Measurements from ENCODE around the gene TSGA10IP.
"Not testable (repeated sequence)": the region's sequence is repeated elsewhere in the genome, so short reads cannot be mapped to it uniquely, and the experiment has no call there.

TSGA10IP gene

GRCh38 chr11:65934014-65934413 lies 11.3 kb upstream of the TSGA10IP start:
- no peak overlapping the region for H3K4me3 ChIP-seq (ENCODE audit: low read depth in 1 of 2, low read length in 2 of 2)
- no peaks in the 10 kb centered on the region for H3K4me1 ChIP-seq (ENCODE audit: insufficient read depth, low read length)
- H3K36me3 ChIP-seq (ENCODE audit: insufficient read depth, low read length), result no peaks in the 10 kb centered on the region
- H3K27me3 ChIP-seq (ENCODE audit: control insufficient read depth in 1 of 2, insufficient read depth in 2 of 2, low read length in 2 of 2), result no peaks in the 10 kb centered on the region
- H3K27ac ChIP-seq (ENCODE audit: low read depth, low read length), result no peak overlapping the region
- H3K9ac ChIP-seq (ENCODE audit: low read length), result no peak overlapping the region
- no peaks in the 10 kb centered on the region for H3K9me3 ChIP-seq (ENCODE audit: low read length)

- H3K27ac ChIP-seq (ENCODE audit: low read depth, low read length), result no peak overlapping the region
- H3K4me1 ChIP-seq (ENCODE audit: insufficient read depth, low read length), result no peaks in the 10 kb centered on the region
- no peak overlapping the region for H3K9ac ChIP-seq (ENCODE audit: low read length)
- no peaks in the 10 kb centered on the region for H3K27me3 ChIP-seq (ENCODE audit: control insufficient read depth in 1 of 2, insufficient read depth in 2 of 2, low read length in 2 of 2)
- no peaks in the 10 kb centered on the region for H3K36me3 ChIP-seq (ENCODE audit: insufficient read depth, low read length)
- no peaks in the 10 kb centered on the region for H3K9me3 ChIP-seq (ENCODE audit: low read length)
- no peak overlapping the region for H3K4me3 ChIP-seq (ENCODE audit: low read depth in 1 of 2, low read length in 2 of 2)
These were observed 7.5 kb upstream of the TSGA10IP start for GRCh38 chr11:65937766-65938165.

GRCh38 chr11:65941720-65942310 lies 3.5 kb upstream of the TSGA10IP start:
- Histone ChIP-seq H3K27me3 (ENCODE audit: control insufficient read depth in 1 of 2, insufficient read depth in 2 of 2, low read length in 2 of 2) (peaks cover 0 to 1% of the 10 kb centered on the region in 2 donors), H3K4me1 (ENCODE audit: insufficient read depth, low read length) (no peaks in the 10 kb centered on the region), H3K36me3 (ENCODE audit: insufficient read depth, low read length) (no peaks in the 10 kb centered on the region), H3K9ac (ENCODE audit: low read length) (no peak overlapping the region), H3K27ac (ENCODE audit: low read depth, low read length) (no peak overlapping the region), H3K9me3 (ENCODE audit: low read length) (no peaks in the 10 kb centered on the region), H3K4me3 (ENCODE audit: low read depth in 1 of 2, low read length in 2 of 2) (no peak overlapping the region)

GRCh38 chr11:65942531-65942930 lies 2.7 kb upstream of the TSGA10IP start:
- Histone ChIP-seq H3K4me1 (ENCODE audit: insufficient read depth, low read length) (no peaks in the 10 kb centered on the region), H3K36me3 (ENCODE audit: insufficient read depth, low read length) (no peaks in the 10 kb centered on the region), H3K9me3 (ENCODE audit: low read length) (no peaks in the 10 kb centered on the region), H3K27me3 (ENCODE audit: control insufficient read depth in 1 of 2, insufficient read depth in 2 of 2, low read length in 2 of 2) (peaks cover 0 to 4% of the 10 kb centered on the region in 2 donors), H3K9ac (ENCODE audit: low read length) (no peak overlapping the region), H3K27ac (ENCODE audit: low read depth, low read length) (no peak overlapping the region), H3K4me3 (ENCODE audit: low read depth in 1 of 2, low read length in 2 of 2) (no peak overlapping the region)

- Histone ChIP-seq H3K27me3 (ENCODE audit: control insufficient read depth in 1 of 2, insufficient read depth in 2 of 2, low read length in 2 of 2) (peaks cover 0 to 4% of the 10 kb centered on the region in 2 donors), H3K27ac (ENCODE audit: low read depth, low read length) (no peak overlapping the region), H3K36me3 (ENCODE audit: insufficient read depth, low read length) (no peaks in the 10 kb centered on the region), H3K9ac (ENCODE audit: low read length) (no peak overlapping the region), H3K4me3 (ENCODE audit: low read depth in 1 of 2, low read length in 2 of 2) (no peak overlapping the region), H3K9me3 (ENCODE audit: low read length) (no peaks in the 10 kb centered on the region), H3K4me1 (ENCODE audit: insufficient read depth, low read length) (no peaks in the 10 kb centered on the region)
These were observed 1.1 kb upstream of the TSGA10IP start for GRCh38 chr11:65944191-65944590.

- H3K4me1 ChIP-seq (ENCODE audit: insufficient read depth, low read length), result no peaks in the 10 kb centered on the region
- H3K9me3 ChIP-seq (ENCODE audit: low read length), result no peaks in the 10 kb centered on the region
- H3K9ac ChIP-seq (ENCODE audit: low read length), result no peak overlapping the region
- H3K27ac ChIP-seq (ENCODE audit: low read depth, low read length), result no peak overlapping the region
- H3K27me3 ChIP-seq (ENCODE audit: control insufficient read depth in 1 of 2, insufficient read depth in 2 of 2, low read length in 2 of 2), result peaks cover 0 to 4% of the 10 kb centered on the region in 2 donors
- no peak overlapping the region for H3K4me3 ChIP-seq (ENCODE audit: low read depth in 1 of 2, low read length in 2 of 2)
- no peaks in the 10 kb centered on the region for H3K36me3 ChIP-seq (ENCODE audit: insufficient read depth, low read length)
These were observed 513 bp upstream of the TSGA10IP start for GRCh38 chr11:65944767-65945166.

GRCh38 chr11:65945941-65946558 lies 770 bp downstream of the TSGA10IP start:
- no peak overlapping the region for H3K27ac ChIP-seq (ENCODE audit: low read depth, low read length)
- H3K27me3 ChIP-seq (ENCODE audit: control insufficient read depth in 1 of 2, insufficient read depth in 2 of 2, low read length in 2 of 2), result peaks cover 0 to 4% of the 10 kb centered on the region in 2 donors
- no peaks in the 10 kb centered on the region for H3K4me1 ChIP-seq (ENCODE audit: insufficient read depth, low read length)
- H3K36me3 ChIP-seq (ENCODE audit: insufficient read depth, low read length), result no peaks in the 10 kb centered on the region
- no peak overlapping the region for H3K4me3 ChIP-seq (ENCODE audit: low read depth in 1 of 2, low read length in 2 of 2)
- no peak overlapping the region for H3K9ac ChIP-seq (ENCODE audit: low read length)
- H3K9me3 ChIP-seq (ENCODE audit: low read length), result no peaks in the 10 kb centered on the region

GRCh38 chr11:65946655-65947054 lies 1.4 kb downstream of the TSGA10IP start:
- Histone ChIP-seq H3K36me3 (ENCODE audit: insufficient read depth, low read length) (no peaks in the 10 kb centered on the region), H3K4me1 (ENCODE audit: insufficient read depth, low read length) (no peaks in the 10 kb centered on the region), H3K4me3 (ENCODE audit: low read depth in 1 of 2, low read length in 2 of 2) (no peak overlapping the region), H3K27ac (ENCODE audit: low read depth, low read length) (no peak overlapping the region), H3K27me3 (ENCODE audit: control insufficient read depth in 1 of 2, insufficient read depth in 2 of 2, low read length in 2 of 2) (peaks cover 0 to 4% of the 10 kb centered on the region in 2 donors), H3K9me3 (ENCODE audit: low read length) (no peaks in the 10 kb centered on the region), H3K9ac (ENCODE audit: low read length) (no peak overlapping the region)

- Histone ChIP-seq H3K36me3 (ENCODE audit: insufficient read depth, low read length) (no peaks in the 10 kb centered on the region), H3K9me3 (ENCODE audit: low read length) (no peaks in the 10 kb centered on the region), H3K27me3 (ENCODE audit: control insufficient read depth in 1 of 2, insufficient read depth in 2 of 2, low read length in 2 of 2) (peaks cover 0 to 4% of the 10 kb centered on the region in 2 donors), H3K27ac (ENCODE audit: low read depth, low read length) (no peak overlapping the region), H3K9ac (ENCODE audit: low read length) (no peak overlapping the region), H3K4me1 (ENCODE audit: insufficient read depth, low read length) (no peaks in the 10 kb centered on the region), H3K4me3 (ENCODE audit: low read depth in 1 of 2, low read length in 2 of 2) (no peak overlapping the region)
These were observed 1.9 kb downstream of the TSGA10IP start for GRCh38 chr11:65947133-65947532.

GRCh38 chr11:65947603-65948125 lies 2.4 kb downstream of the TSGA10IP start:
- Histone ChIP-seq H3K27ac (ENCODE audit: low read depth, low read length) (no peak overlapping the region), H3K9ac (ENCODE audit: low read length) (no peak overlapping the region), H3K27me3 (ENCODE audit: control insufficient read depth in 1 of 2, insufficient read depth in 2 of 2, low read length in 2 of 2) (peaks cover 0 to 4% of the 10 kb centered on the region in 2 donors), H3K4me1 (ENCODE audit: insufficient read depth, low read length) (no peaks in the 10 kb centered on the region), H3K9me3 (ENCODE audit: low read length) (no peaks in the 10 kb centered on the region), H3K36me3 (ENCODE audit: insufficient read depth, low read length) (no peaks in the 10 kb centered on the region), H3K4me3 (ENCODE audit: low read depth in 1 of 2, low read length in 2 of 2) (no peak overlapping the region)

GRCh38 chr11:65950711-65951110 lies 5.4 kb downstream of the TSGA10IP start:
- H3K4me1 ChIP-seq (ENCODE audit: insufficient read depth, low read length); H3K36me3 ChIP-seq (ENCODE audit: insufficient read depth, low read length); H3K9me3 ChIP-seq (ENCODE audit: low read length); H3K27me3 ChIP-seq (ENCODE audit: control insufficient read depth in 1 of 2, insufficient read depth in 2 of 2, low read length in 2 of 2); H3K27ac ChIP-seq (ENCODE audit: low read depth, low read length); H3K4me3 ChIP-seq (ENCODE audit: low read depth in 1 of 2, low read length in 2 of 2); H3K9ac ChIP-seq (ENCODE audit: low read length): not testable (repeated sequence)

- not testable (repeated sequence) for H3K27ac ChIP-seq (ENCODE audit: low read depth, low read length); H3K9ac ChIP-seq (ENCODE audit: low read length); H3K9me3 ChIP-seq (ENCODE audit: low read length); H3K4me1 ChIP-seq (ENCODE audit: insufficient read depth, low read length); H3K4me3 ChIP-seq (ENCODE audit: low read depth in 1 of 2, low read length in 2 of 2); H3K27me3 ChIP-seq (ENCODE audit: control insufficient read depth in 1 of 2, insufficient read depth in 2 of 2, low read length in 2 of 2); H3K36me3 ChIP-seq (ENCODE audit: insufficient read depth, low read length)
These were observed 6.4 kb downstream of the TSGA10IP start for GRCh38 chr11:65951641-65952040.

Measured in muscle layer of colon (tissue), 2 donors.